Keratinocyte (primary cell): ENCODE measurements around the gene CEP85L.

Source experiments
- EZH2 ChIP-seq: IDR thresholded peaks from one replicate; pipeline ENCODE4 v1.6.1; 2012; ENCODE audit warnings: inconsistent platforms, mild to moderate bottlenecking, low read length, moderate library complexity
- TF ChIP-seq, protein P1 (sequence below), 3 experiments: IDR thresholded peaks in 1 of 3; conservative IDR thresholded peaks in 1 of 3; optimal IDR thresholded peaks in 1 of 3; 2 replicates in 2 of 3; 3 replicates in 1 of 3; pipeline versions ENCODE3 to v1.5.1; 2011; ENCODE audit warnings: low read length in 3 of 3, mild to moderate bottlenecking in 3 of 3, moderate library complexity in 2 of 3, control low read depth in 1 of 3, inconsistent platforms in 1 of 3; ENCODE audit not compliant: insufficient read depth in 2 of 3; ENCODE audit errors: extremely low read depth in 1 of 3

DNA sequence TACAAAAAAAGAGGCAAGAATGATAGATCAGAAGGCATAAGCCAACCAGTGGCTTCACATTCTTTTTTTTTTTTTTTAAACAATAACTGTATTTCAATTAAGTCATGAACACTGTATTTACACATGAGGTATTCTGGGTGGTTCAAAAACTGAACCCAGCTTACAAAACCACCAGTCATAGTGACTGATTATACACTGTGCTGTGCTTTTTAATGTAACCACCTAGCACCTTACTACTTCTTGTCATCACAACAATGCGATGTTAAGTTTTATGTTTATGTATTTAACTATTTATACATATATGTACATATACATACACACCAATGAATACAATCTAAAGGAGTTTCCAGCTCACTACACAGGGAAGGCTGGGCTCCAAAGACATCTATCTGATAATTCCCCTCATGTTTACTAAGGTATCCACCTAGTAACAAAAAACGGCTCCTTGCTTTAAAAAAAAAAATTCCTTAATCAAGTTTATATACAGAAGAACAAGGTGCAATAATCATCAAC is 190.4 kb downstream of the CEP85L start:
- TF ChIP-seq, protein P1, sequence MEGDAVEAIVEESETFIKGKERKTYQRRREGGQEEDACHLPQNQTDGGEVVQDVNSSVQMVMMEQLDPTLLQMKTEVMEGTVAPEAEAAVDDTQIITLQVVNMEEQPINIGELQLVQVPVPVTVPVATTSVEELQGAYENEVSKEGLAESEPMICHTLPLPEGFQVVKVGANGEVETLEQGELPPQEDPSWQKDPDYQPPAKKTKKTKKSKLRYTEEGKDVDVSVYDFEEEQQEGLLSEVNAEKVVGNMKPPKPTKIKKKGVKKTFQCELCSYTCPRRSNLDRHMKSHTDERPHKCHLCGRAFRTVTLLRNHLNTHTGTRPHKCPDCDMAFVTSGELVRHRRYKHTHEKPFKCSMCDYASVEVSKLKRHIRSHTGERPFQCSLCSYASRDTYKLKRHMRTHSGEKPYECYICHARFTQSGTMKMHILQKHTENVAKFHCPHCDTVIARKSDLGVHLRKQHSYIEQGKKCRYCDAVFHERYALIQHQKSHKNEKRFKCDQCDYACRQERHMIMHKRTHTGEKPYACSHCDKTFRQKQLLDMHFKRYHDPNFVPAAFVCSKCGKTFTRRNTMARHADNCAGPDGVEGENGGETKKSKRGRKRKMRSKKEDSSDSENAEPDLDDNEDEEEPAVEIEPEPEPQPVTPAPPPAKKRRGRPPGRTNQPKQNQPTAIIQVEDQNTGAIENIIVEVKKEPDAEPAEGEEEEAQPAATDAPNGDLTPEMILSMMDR (optimal IDR thresholded peaks at IDR 0.05 in 1 of 3, IDR thresholded peaks at IDR 0.05 in 1 of 3, conservative IDR thresholded peaks at IDR 0.05 in 1 of 3; ENCODE audit: extremely low read depth in 1 of 3, insufficient read depth in 2 of 3, low read length in 3 of 3) = no peak
- no peak for TF ChIP-seq EZH2
